GM18951 (cell line): Measurements from ENCODE around the gene PASK.

Experiments used
- POLR2A ChIP-seq: IDR thresholded peaks from 4 replicates; pipeline ENCODE4 v1.6.1; 2011; ENCODE audit warnings: mild to moderate bottlenecking; ENCODE audit not compliant: insufficient read length, insufficient read depth; ENCODE audit errors: extremely low read depth
- in situ Hi-C: fragments of 300-500 bp; cut with MboI; formaldehyde crosslinking; loops from one replicate; pipeline ENCODE4 v1.12.0; 2022; ENCODE audit warnings: low sequenced_read_pairs, mixed read lengths, inconsistent platforms; ENCODE audit not compliant: unreplicated experiment

The PASK gene

GRCh38 chr2:241149925-241150659 is 820 bp upstream of the PASK start, which contains the start of gene PPP1R7:
Gene PPP1R7 (plus strand): TSS chr2:241150467. CDS start chr2:241150496, 29 bp downstream.
- in situ Hi-C loops: no loop called here

GRCh38 chr2:241149675-241149924 is 328 bp upstream of the PASK start:
- in situ Hi-C loops: no loop called here
- TF ChIP-seq POLR2A: no peak

More at GRCh38 chr2:241149925-241150659, 820 bp upstream of the PASK start, which contains the start of gene PPP1R7:
- TF ChIP-seq POLR2A: peak; percentile 82

- in situ Hi-C loops: no loop called here
- TF ChIP-seq POLR2A: no peak
These were observed 1.0 kb downstream of the PASK start for GRCh38 chr2:241148239-241148638.

- in situ Hi-C loops: no loop called here
- no peak for TF ChIP-seq POLR2A
These were observed 1.9 kb downstream of the PASK start for GRCh38 chr2:241147336-241147735.

- TF ChIP-seq POLR2A: no peak
- in situ Hi-C loops: no loop called here
These were observed 3.0 kb downstream of the PASK start for GRCh38 chr2:241146286-241146685.

- in situ Hi-C loops: no loop called here
These were observed 6.7 kb downstream of the PASK start for GRCh38 chr2:241142593-241142992.

GRCh38 chr2:241142063-241142462 is 7.2 kb downstream of the PASK start:
- in situ Hi-C loops: no loop called here
- no peak for TF ChIP-seq POLR2A

More at GRCh38 chr2:241142593-241142992, 6.7 kb downstream of the PASK start:
- TF ChIP-seq POLR2A: no peak

- no peak for TF ChIP-seq POLR2A
- in situ Hi-C loops: no loop called here
These were observed 8.0 kb downstream of the PASK start for GRCh38 chr2:241141214-241141770.

- no peak for TF ChIP-seq POLR2A
- in situ Hi-C loops: no loop called here
These were observed 8.8 kb downstream of the PASK start for GRCh38 chr2:241140445-241140840.

- in situ Hi-C loops: no loop called here
- TF ChIP-seq POLR2A: no peak
These were observed 9.5 kb downstream of the PASK start for GRCh38 chr2:241139531-241140444.

GRCh38 chr2:241138471-241138870 is 10.8 kb downstream of the PASK start:
- TF ChIP-seq POLR2A: no peak
- in situ Hi-C loops: no loop called here

GRCh38 chr2:241137276-241138190 is 11.7 kb downstream of the PASK start:
- no peak for TF ChIP-seq POLR2A
- in situ Hi-C loops: no loop called here
